Activated T-helper 2 cell treated with anti-CD3 and anti-CD28 coated beads, Interferon-gamma antibody, Interleukin-2, Interleukin-4, amounts not matched to agents 10 μg/mL and 5 μg/mL and 100 μg/mL, durations not matched to agents 14 hours and 24 hours and 36 hours (primary cell): ENCODE data around the gene USB1. TPM values are rescaled to one million over a fixed set of nuclear protein-coding genes. Genes with fewer than 3 reads are reported as not detected.

Experiments used
- DNase-seq: peaks from one replicate; pipeline ENCODE4 v3.0.0; 2021; ENCODE audit warnings: low spot score
- H3K27ac Mint-ChIP-seq: one replicate; pipeline ENCODE4 v1.8.0; 2021; ENCODE audit warnings: mixed read lengths
- H3K27me3 Mint-ChIP-seq: one replicate; pipeline ENCODE4 v1.8.0; 2021; ENCODE audit warnings: low read depth, mixed read lengths
- H3K36me3 Mint-ChIP-seq: one replicate; pipeline ENCODE4 v1.8.0; 2021; ENCODE audit warnings: low read depth, mixed read lengths
- H3K4me1 Mint-ChIP-seq: one replicate; pipeline ENCODE4 v1.8.0; 2021; ENCODE audit warnings: low read depth, mixed read lengths
- H3K4me3 Mint-ChIP-seq: one replicate; pipeline ENCODE4 v1.8.0; 2021; ENCODE audit warnings: low read depth, mild to moderate bottlenecking, moderate library complexity, mixed read lengths
- H3K9me3 Mint-ChIP-seq: one replicate; pipeline ENCODE4 v1.8.0; 2021; ENCODE audit warnings: mixed read lengths
- intact Hi-C: fragments of 100-400 bp; cut with micrococcal nuclease; formaldehyde crosslinking; loops from one replicate; pipeline ENCODE4 v1.15.1; 2023
- total RNA-seq: library from RNA; stranded (reverse); gene quantifications from 2 replicates; pipeline ENCODE4 v1.2.3, GENCODE V29; 2022

USB1 gene
- total RNA-seq, 1 donor from 2014 or later: 51.6 TPM

- no peaks in the 10 kb centered on the region for H3K9me3 Mint-ChIP-seq
- H3K27me3 Mint-ChIP-seq: peaks cover 10% of the 10 kb centered on the region
- H3K4me1 Mint-ChIP-seq: peaks cover 10% of the 10 kb centered on the region
- intact Hi-C loops: loop anchor here (1.0 to 10.0 kb wide), 3 partner anchors 107 to 285 kb away; partner anchors contain the start of gene CSNK2A2
- no peak overlapping the region for H3K4me3 Mint-ChIP-seq
- no peaks in the 10 kb centered on the region for H3K36me3 Mint-ChIP-seq
- H3K27ac Mint-ChIP-seq: no peak overlapping the region
- no peak for DNase-seq
Measured at GRCh38 chr16:58019866-58020538, 18.8 kb downstream of the USB1 start.

- Mint-ChIP-seq H3K4me3 (no peak overlapping the region), H3K9me3 (no peaks in the 10 kb centered on the region), H3K4me1 (peaks cover 11% of the 10 kb centered on the region), H3K36me3 (no peaks in the 10 kb centered on the region), H3K27me3 (peaks cover 11% of the 10 kb centered on the region), H3K27ac (peak overlapping the region; percentile 26)
- intact Hi-C loops: loop anchor here (1.0 to 10.0 kb wide), 3 partner anchors 106 to 284 kb away; partner anchors contain the start of gene CSNK2A2
- DNase-seq: peak; percentile 43
Measured at GRCh38 chr16:58020628-58021521, 19.7 kb downstream of the USB1 start.

GRCh38 chr16:58021661-58022551 lies 20.7 kb downstream of the USB1 start:
- Mint-ChIP-seq H3K4me1 (peaks cover 11% of the 10 kb centered on the region), H3K36me3 (no peaks in the 10 kb centered on the region), H3K27me3 (peaks cover 11% of the 10 kb centered on the region), H3K4me3 (no peak overlapping the region), H3K9me3 (no peaks in the 10 kb centered on the region), H3K27ac (no peak overlapping the region)
- intact Hi-C loops: loop anchor here (10.0 kb wide), 2 partner anchors 173 to 283 kb away; partner anchors contain the start of gene CSNK2A2
- no peak for DNase-seq

- H3K27ac Mint-ChIP-seq: no peak overlapping the region
- no peaks in the 10 kb centered on the region for H3K9me3 Mint-ChIP-seq
- intact Hi-C loops: loop anchor here (10.0 kb wide), 2 partner anchors 172 to 282 kb away; partner anchors contain the start of gene CSNK2A2
- peaks cover 11% of the 10 kb centered on the region for H3K4me1 Mint-ChIP-seq
- no peak for DNase-seq
- H3K27me3 Mint-ChIP-seq: peaks cover 11% of the 10 kb centered on the region
- no peak overlapping the region for H3K4me3 Mint-ChIP-seq
- no peaks in the 10 kb centered on the region for H3K36me3 Mint-ChIP-seq
Measured at GRCh38 chr16:58022601-58023371, 21.6 kb downstream of the USB1 start.

GRCh38 chr16:58024486-58025350 lies 23.5 kb downstream of the USB1 start:
- DNase-seq: no peak
- no peaks in the 10 kb centered on the region for H3K9me3 Mint-ChIP-seq
- intact Hi-C loops: loop anchor here (1.0 to 10.0 kb wide), 3 partner anchors 105 to 280 kb away; partner anchors contain the start of genes CFAP20 and CSNK2A2
- H3K4me3 Mint-ChIP-seq: peak overlapping the region; percentile 85
- H3K4me1 Mint-ChIP-seq: peaks cover 11% of the 10 kb centered on the region
- peaks cover 20% of the 10 kb centered on the region for H3K27me3 Mint-ChIP-seq
- peak overlapping the region; percentile 72 for H3K27ac Mint-ChIP-seq
- H3K36me3 Mint-ChIP-seq: no peaks in the 10 kb centered on the region

- Mint-ChIP-seq H3K4me1 (peaks cover 10% of the 10 kb centered on the region), H3K36me3 (no peaks in the 10 kb centered on the region), H3K27me3 (peaks cover 21% of the 10 kb centered on the region), H3K4me3 (peak within 1 kb of the TSS; percentile 85), H3K9me3 (no peaks in the 10 kb centered on the region), H3K27ac (peak within 1 kb of the TSS; percentile 72)
- DNase-seq: peak; percentile 48
- intact Hi-C loops: loop anchor here (1.0 to 10.0 kb wide), 3 partner anchors 104 to 279 kb away; partner anchors contain the start of genes CFAP20 and CSNK2A2
Measured at GRCh38 chr16:58025351-58026138, 24.3 kb downstream of the USB1 start, which contains the start of gene MMP15. Gene MMP15, plus strand, starts transcription at chr16:58025754. Its CDS starts 597 bp downstream, at chr16:58026351.

GRCh38 chr16:58026139-58026704 lies 25.0 kb downstream of the USB1 start:
- DNase-seq: no peak
- Mint-ChIP-seq H3K4me1 (peaks cover 6% of the 10 kb centered on the region), H3K27ac (no peak overlapping the region), H3K9me3 (no peaks in the 10 kb centered on the region), H3K36me3 (no peaks in the 10 kb centered on the region), H3K4me3 (peak overlapping the region; percentile 56), H3K27me3 (peaks cover 21% of the 10 kb centered on the region)
- intact Hi-C loops: loop anchor here (10.0 kb wide), 2 partner anchors 169 to 279 kb away; partner anchors contain the start of gene CSNK2A2

GRCh38 chr16:58026705-58027160 lies 25.5 kb downstream of the USB1 start:
- no peak overlapping the region for H3K27ac Mint-ChIP-seq
- intact Hi-C loops: loop anchor here (10.0 kb wide), 2 partner anchors 168 to 278 kb away; partner anchors contain the start of gene CSNK2A2
- H3K36me3 Mint-ChIP-seq: no peaks in the 10 kb centered on the region
- H3K27me3 Mint-ChIP-seq: peaks cover 21% of the 10 kb centered on the region
- H3K4me1 Mint-ChIP-seq: peaks cover 6% of the 10 kb centered on the region
- H3K9me3 Mint-ChIP-seq: no peaks in the 10 kb centered on the region
- H3K4me3 Mint-ChIP-seq: peak overlapping the region; percentile 56
- no peak for DNase-seq

GRCh38 chr16:58027161-58027915 lies 26.1 kb downstream of the USB1 start:
- intact Hi-C loops: loop anchor here (10.0 kb wide), 2 partner anchors 167 to 277 kb away; partner anchors contain the start of gene CSNK2A2

More at GRCh38 chr16:58027161-58027915, 26.1 kb downstream of the USB1 start:
- Mint-ChIP-seq H3K27me3 (peaks cover 21% of the 10 kb centered on the region), H3K36me3 (no peaks in the 10 kb centered on the region), H3K9me3 (no peaks in the 10 kb centered on the region), H3K27ac (no peak overlapping the region), H3K4me1 (peaks cover 6% of the 10 kb centered on the region), H3K4me3 (no peak overlapping the region)
- DNase-seq: no peak
